ENCODE data around the gene NME4. TPM values are rescaled to one million over a fixed set of nuclear protein-coding genes. Genes with fewer than 3 reads are reported as not detected.

The NME4 gene
- total RNA-seq (2022; extraction: Qiagen RNA extraction), result 288 to 451 TPM (median 424 TPM) in 5 replicates

GRCh38 chr16:397135-397661 is at the start of gene NME4:
NME4 (plus strand) TSS chr16:397199; CDS start chr16:397223, 24 bp downstream.

GRCh38 chr16:352547-353403 is 44.2 kb upstream of the NME4 start, which contains the start of gene AXIN1:
AXIN1 (minus strand) TSS chr16:352723; CDS start chr16:347025, 5,698 bp downstream.

GRCh38 chr16:370443-370842 is 26.6 kb upstream of the NME4 start, which contains the start of gene MRPL28:
MRPL28 (minus strand) TSS chr16:370538; CDS start chr16:370218, 320 bp downstream.

GRCh38 chr16:381789-382717 is 14.9 kb upstream of the NME4 start, which contains the start of gene PGAP6:
PGAP6 (minus strand) TSS chr16:381978; CDS start chr16:381821, 157 bp downstream.

GRCh38 chr16:401468-402348 is 4.7 kb downstream of the NME4 start, which contains the start of gene DECR2:
DECR2 (plus strand) TSS chr16:401885; CDS start chr16:401964, 79 bp downstream.

GRCh38 chr16:425082-425718 is 28.2 kb downstream of the NME4 start, which contains the start of gene RAB11FIP3:
RAB11FIP3 (plus strand) TSS chr16:425649; CDS start chr16:426007, 358 bp downstream.

Other genes starting within 250 kb of the NME4 start
- gene HBZ, start 244.6 kb upstream of the NME4 start, total RNA-seq (2022; extraction: Qiagen RNA extraction), result 0.19 TPM in 1 of 5 replicates, not detected in the others
- gene HBM, start 231.2 kb upstream of the NME4 start, total RNA-seq (2022; extraction: Qiagen RNA extraction), result not detected in 5 replicates
- 0.47 to 0.97 TPM (median 0.68 TPM) in 4 of 5 replicates, not detected in the other for gene HBA2, start 224.3 kb upstream of the NME4 start, total RNA-seq (2022; extraction: Qiagen RNA extraction)
- 0.87 to 2.8 TPM (median 1.5 TPM) in 4 of 5 replicates, not detected in the other for gene HBA1, start 220.5 kb upstream of the NME4 start, total RNA-seq (2022; extraction: Qiagen RNA extraction)
- 4.6 to 8.2 TPM (median 7.1 TPM) in 5 replicates for gene HBQ1, start 216.7 kb upstream of the NME4 start, total RNA-seq (2022; extraction: Qiagen RNA extraction)
- 41.1 to 48.4 TPM (median 46.1 TPM) in 5 replicates for gene LUC7L, start 167.8 kb upstream of the NME4 start, total RNA-seq (2022; extraction: Qiagen RNA extraction)
- 40.8 to 49.2 TPM (median 48.4 TPM) in 5 replicates for gene FAM234A, start 162.4 kb upstream of the NME4 start, total RNA-seq (2022; extraction: Qiagen RNA extraction)
- gene RGS11, start 121.3 kb upstream of the NME4 start, total RNA-seq (2022; extraction: Qiagen RNA extraction), result 3.4 to 5.4 TPM (median 4.9 TPM) in 5 replicates
- gene ARHGDIG, start 116.6 kb upstream of the NME4 start, total RNA-seq (2022; extraction: Qiagen RNA extraction), result 2.7 to 3.4 TPM (median 3.2 TPM) in 5 replicates
- gene PDIA2, start 114.0 kb upstream of the NME4 start, total RNA-seq (2022; extraction: Qiagen RNA extraction), result 0.11 to 0.65 TPM (median 0.42 TPM) in 5 replicates
- 24.5 to 34.7 TPM (median 31.7 TPM) in 5 replicates for gene AXIN1, start 44.5 kb upstream of the NME4 start, total RNA-seq (2022; extraction: Qiagen RNA extraction)
- 121 to 139 TPM (median 132 TPM) in 5 replicates for gene MRPL28, start 26.7 kb upstream of the NME4 start, total RNA-seq (2022; extraction: Qiagen RNA extraction)
- 28.8 to 39.8 TPM (median 37.5 TPM) in 5 replicates for gene PGAP6, start 15.2 kb upstream of the NME4 start, total RNA-seq (2022; extraction: Qiagen RNA extraction)
- gene DECR2, start 4.7 kb downstream of the NME4 start, total RNA-seq (2022; extraction: Qiagen RNA extraction), result 20.9 to 31.4 TPM (median 26.9 TPM) in 5 replicates
- gene RAB11FIP3, start 28.4 kb downstream of the NME4 start, total RNA-seq (2022; extraction: Qiagen RNA extraction), result 22.9 to 30.3 TPM (median 25.1 TPM) in 5 replicates
- 39.5 to 81.2 TPM (median 72.0 TPM) in 5 replicates for gene CAPN15, start 130.5 kb downstream of the NME4 start, total RNA-seq (2022; extraction: Qiagen RNA extraction)
- 0.09 to 0.24 TPM (median 0.20 TPM) in 5 replicates for gene PRR35, start 163.2 kb downstream of the NME4 start, total RNA-seq (2022; extraction: Qiagen RNA extraction)
- 0.06 to 0.26 TPM (median 0.19 TPM) in 5 replicates for gene NHLRC4, start 169.8 kb downstream of the NME4 start, total RNA-seq (2022; extraction: Qiagen RNA extraction)
- 26.9 to 42.7 TPM (median 40.1 TPM) in 5 replicates for gene PIGQ, start 172.8 kb downstream of the NME4 start, total RNA-seq (2022; extraction: Qiagen RNA extraction)
- 12.0 to 18.7 TPM (median 17.9 TPM) in 5 replicates for gene RAB40C, start 192.9 kb downstream of the NME4 start, total RNA-seq (2022; extraction: Qiagen RNA extraction)
- gene WFIKKN1, start 233.8 kb downstream of the NME4 start, total RNA-seq (2022; extraction: Qiagen RNA extraction), result 0.08 to 0.23 TPM (median 0.12 TPM) in 5 replicates
- 80.9 to 144 TPM (median 141 TPM) in 5 replicates for gene METTL26, start 239.1 kb downstream of the NME4 start, total RNA-seq (2022; extraction: Qiagen RNA extraction)
- 16.7 to 43.3 TPM (median 41.7 TPM) in 5 replicates for gene MCRIP2, start 244.6 kb downstream of the NME4 start, total RNA-seq (2022; extraction: Qiagen RNA extraction)